Measurements from ENCODE around the gene NATD1. TPM values are rescaled to one million over a fixed set of nuclear protein-coding genes. Genes with fewer than 3 reads are reported as not detected.
A peak's percentile ranks its signal among the peaks of the same experiment; 100 is the strongest.

Gene NATD1
- polyA plus RNA-seq, 1 experiment: 13.3 TPM

DNA sequence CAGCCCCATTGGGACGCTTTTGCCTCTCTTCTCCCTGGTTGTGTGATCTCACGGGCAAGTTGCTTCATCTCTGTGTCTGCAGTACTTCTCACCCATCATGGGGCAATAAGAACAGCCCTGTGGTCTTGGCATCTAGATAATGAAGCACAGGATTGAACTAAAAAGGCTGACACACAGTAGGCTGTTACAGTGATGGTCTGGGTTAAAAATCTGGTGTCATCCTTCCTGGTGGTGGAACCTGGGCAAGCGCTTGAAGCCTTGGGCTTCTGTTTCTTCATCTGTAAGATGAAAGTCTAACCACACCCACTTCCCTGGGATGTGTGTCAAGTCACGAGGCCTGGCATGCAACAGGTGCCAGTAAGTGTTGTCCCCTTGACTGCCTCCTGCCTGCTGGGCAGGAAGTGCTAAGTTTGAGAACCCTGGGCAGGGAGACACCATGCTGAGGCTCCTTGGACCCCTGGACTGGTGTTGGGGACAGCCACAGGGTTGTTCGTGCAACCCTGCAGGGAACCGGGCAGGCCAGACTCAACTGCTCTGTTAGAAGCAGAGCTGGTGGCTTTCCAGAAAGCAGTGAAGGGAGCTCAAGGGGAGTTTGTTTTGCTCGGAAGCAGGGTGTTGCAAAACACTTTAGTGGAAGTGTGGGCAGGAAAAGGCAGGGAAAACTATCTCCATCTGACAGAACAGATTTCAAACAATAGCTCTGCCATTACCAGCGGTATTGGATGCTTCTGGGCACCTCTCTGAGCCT is 25.4 kb upstream of the NATD1 start:
- DNase-seq (ENCODE audit: low read depth): no peak
- ChIA-PET CTCF (interaction anchor here (0.9 to 2.4 kb wide), 20 partner anchors 10 to 246 kb away, joined by 3 to 25 read pairs (median 4); partner anchors contain the start of gene DHRS7B), POLR2A (no interaction called here)

DNA sequence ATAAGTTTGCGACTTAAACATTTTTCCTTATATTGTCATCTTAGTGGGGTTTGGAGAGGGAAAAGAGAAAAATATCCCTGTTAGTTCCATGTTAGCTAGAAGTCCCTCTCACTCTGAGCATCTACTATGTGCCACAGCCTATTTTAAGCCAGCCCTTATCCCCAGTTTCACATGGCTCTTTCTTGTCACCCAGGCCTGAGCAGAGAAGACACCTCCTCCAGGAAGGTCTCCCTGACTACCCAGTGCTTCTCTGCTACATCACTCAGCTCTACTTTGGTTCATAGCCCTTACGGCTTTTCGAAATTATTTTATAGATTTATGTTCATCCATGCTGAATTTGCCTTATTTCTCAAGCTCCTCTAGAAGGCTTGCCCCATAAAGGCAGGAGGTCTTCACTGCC is 24.1 kb upstream of the NATD1 start:
- POLR2A ChIA-PET: no interaction called here
- DNase-seq (ENCODE audit: low read depth): no peak
- CTCF ChIA-PET: interaction anchor here (1.0 to 1.3 kb wide), 3 partner anchors 9 to 158 kb away, joined by 3 read pairs; no protein-coding TSS in a partner anchor
- no peak for TF ChIP-seq CTCF (IDR thresholded peaks at IDR 0.05; ENCODE audit: insufficient read depth, low read depth, low read length)
- no peaks in the 10 kb centered on the region for H3K36me3 ChIP-seq (ENCODE audit: control insufficient read depth, insufficient read depth, low read length)
- H3K27me3 ChIP-seq (ENCODE audit: control insufficient read depth, insufficient read depth, low read length): no peaks in the 10 kb centered on the region
- H3K4me3 ChIP-seq (ENCODE audit: low read depth, low read length): no peak overlapping the region

More for the DNA sequence above, 25.4 kb upstream of the NATD1 start:
- no peak overlapping the region for H3K4me3 ChIP-seq (ENCODE audit: low read depth, low read length)
- no peaks in the 10 kb centered on the region for H3K27me3 ChIP-seq (ENCODE audit: control insufficient read depth, insufficient read depth, low read length)
- TF ChIP-seq CTCF (IDR thresholded peaks at IDR 0.05; ENCODE audit: insufficient read depth, low read depth, low read length): no peak
- no peaks in the 10 kb centered on the region for H3K36me3 ChIP-seq (ENCODE audit: control insufficient read depth, insufficient read depth, low read length)

DNA sequence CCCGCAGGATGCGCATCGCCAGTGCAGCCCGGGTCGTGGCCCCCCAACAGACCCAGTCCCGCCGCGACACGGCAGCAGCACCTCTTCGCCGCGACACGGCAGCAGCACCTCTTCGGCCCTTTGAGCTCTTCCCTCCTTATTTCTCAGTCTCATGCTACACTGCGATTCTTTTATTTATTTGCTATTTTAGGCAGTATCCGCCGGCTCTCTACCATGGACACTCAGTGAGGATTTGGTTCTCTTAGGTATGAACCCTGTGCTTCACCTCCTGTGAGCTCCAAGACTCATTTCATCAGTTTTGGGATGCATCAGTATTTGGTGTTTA is 23.0 kb upstream of the NATD1 start:
- Histone ChIP-seq H3K4me3 (ENCODE audit: low read depth, low read length) (peak overlapping the region; percentile 52), H3K36me3 (ENCODE audit: control insufficient read depth, insufficient read depth, low read length) (no peaks in the 10 kb centered on the region), H3K27me3 (ENCODE audit: control insufficient read depth, insufficient read depth, low read length) (no peaks in the 10 kb centered on the region)
- CTCF ChIA-PET: interaction anchor here (0.8 to 2.0 kb wide), 8 partner anchors 10 to 238 kb away, joined by 3 to 7 read pairs (median 4); no protein-coding TSS in a partner anchor
- no peak for DNase-seq (ENCODE audit: low read depth)
- TF ChIP-seq CTCF (IDR thresholded peaks at IDR 0.05; ENCODE audit: insufficient read depth, low read depth, low read length): peak; percentile 12; the same call in 1 of the 2 replicates
- POLR2A ChIA-PET: interaction anchor here (1.0 kb wide), 1 partner anchor 8 kb away, joined by 3 read pairs; no protein-coding TSS in a partner anchor

GRCh38 chr17:21275579-21276263 is 22.5 kb upstream of the NATD1 start:
- CTCF ChIA-PET: interaction anchor here (0.7 to 2.0 kb wide), 9 partner anchors 10 to 239 kb away, joined by 3 to 7 read pairs (median 4); no protein-coding TSS in a partner anchor
- Histone ChIP-seq H3K4me3 (ENCODE audit: low read depth, low read length) (peak overlapping the region; percentile 52), H3K36me3 (ENCODE audit: control insufficient read depth, insufficient read depth, low read length) (no peaks in the 10 kb centered on the region), H3K27me3 (ENCODE audit: control insufficient read depth, insufficient read depth, low read length) (no peaks in the 10 kb centered on the region)
- POLR2A ChIA-PET: interaction anchor here (0.5 to 1.0 kb wide), 2 partner anchors 8 to 12 kb away, joined by 3 read pairs; no protein-coding TSS in a partner anchor
- TF ChIP-seq CTCF (IDR thresholded peaks at IDR 0.05; ENCODE audit: insufficient read depth, low read depth, low read length): no peak
- DNase-seq (ENCODE audit: low read depth): no peak

DNA sequence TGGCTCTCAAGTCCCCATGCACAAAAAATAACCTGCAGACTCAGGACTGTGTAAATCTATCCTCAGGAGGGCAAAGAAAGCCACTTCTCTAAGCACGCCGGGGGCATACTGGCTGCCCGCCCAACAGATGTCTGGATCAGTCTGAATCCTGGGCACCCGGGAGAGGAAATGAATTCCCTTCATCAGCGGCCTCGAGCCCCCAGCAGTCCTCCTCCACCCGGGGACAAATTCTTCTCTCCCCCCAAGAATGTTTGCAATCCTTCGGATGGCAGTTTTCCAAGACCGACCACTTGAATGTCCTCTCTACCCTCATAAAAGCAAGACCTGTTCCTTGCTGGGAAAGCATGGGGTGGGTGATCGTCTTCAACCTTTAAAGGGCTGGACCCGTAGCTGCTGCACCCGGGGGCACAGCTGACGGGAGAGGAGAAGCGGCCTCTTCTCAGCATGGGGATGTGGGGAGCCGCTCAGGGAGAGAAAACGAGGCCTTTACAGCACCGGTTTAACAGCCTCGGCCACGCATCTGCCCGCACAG is 21.9 kb upstream of the NATD1 start:
- Histone ChIP-seq H3K4me3 (ENCODE audit: low read depth, low read length) (peak overlapping the region; percentile 52), H3K36me3 (ENCODE audit: control insufficient read depth, insufficient read depth, low read length) (no peaks in the 10 kb centered on the region), H3K27me3 (ENCODE audit: control insufficient read depth, insufficient read depth, low read length) (no peaks in the 10 kb centered on the region)
- CTCF ChIA-PET: interaction anchor here (0.7 to 2.0 kb wide), 8 partner anchors 11 to 178 kb away, joined by 3 to 7 read pairs (median 4); no protein-coding TSS in a partner anchor
- no peak for TF ChIP-seq CTCF (IDR thresholded peaks at IDR 0.05; ENCODE audit: insufficient read depth, low read depth, low read length)
- DNase-seq (ENCODE audit: low read depth): no peak
- POLR2A ChIA-PET: interaction anchor here (1.0 kb wide), 1 partner anchor 9 kb away, joined by 3 read pairs; no protein-coding TSS in a partner anchor

All from BJ (cell line).